ENCODE data around the gene GAST.

Gene GAST

DNA sequence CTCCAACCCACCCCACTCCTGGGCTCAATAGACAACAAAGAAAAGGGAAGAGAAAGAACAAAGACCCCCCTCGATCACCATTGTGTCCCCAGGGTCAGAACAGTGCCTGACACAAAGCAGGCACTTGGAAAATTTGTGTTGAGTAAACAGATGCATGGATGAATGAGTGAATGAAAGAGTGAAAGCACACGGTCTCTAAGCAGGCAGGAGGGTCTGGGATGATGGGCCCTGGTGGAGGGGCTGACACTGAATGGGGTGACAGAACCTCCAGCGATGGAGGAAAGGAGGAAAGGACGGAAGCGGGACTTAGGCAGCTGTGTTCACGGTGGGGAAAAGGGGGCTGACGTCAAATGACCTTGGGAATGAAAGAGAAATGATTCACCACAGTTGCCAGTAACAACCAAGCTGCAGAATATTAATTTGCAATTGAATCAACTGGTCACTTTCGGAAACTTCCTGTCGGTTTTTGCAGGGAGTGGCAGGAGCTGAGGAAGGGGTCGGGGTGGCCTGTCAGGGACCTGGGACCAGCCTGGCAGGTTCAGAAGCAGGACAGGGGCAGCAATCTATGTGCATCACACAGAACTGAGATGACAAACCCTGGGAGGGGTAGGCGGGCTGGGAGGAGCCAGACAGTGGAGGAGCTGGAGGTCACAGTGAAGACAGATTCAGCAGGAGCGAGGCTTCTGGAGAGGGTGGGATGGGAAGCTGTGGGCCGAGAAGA lies 6.7 kb upstream of the GAST start:
- DNase-seq = no peak
- intact Hi-C loops (cut with DNase I) = no loop called here

DNA sequence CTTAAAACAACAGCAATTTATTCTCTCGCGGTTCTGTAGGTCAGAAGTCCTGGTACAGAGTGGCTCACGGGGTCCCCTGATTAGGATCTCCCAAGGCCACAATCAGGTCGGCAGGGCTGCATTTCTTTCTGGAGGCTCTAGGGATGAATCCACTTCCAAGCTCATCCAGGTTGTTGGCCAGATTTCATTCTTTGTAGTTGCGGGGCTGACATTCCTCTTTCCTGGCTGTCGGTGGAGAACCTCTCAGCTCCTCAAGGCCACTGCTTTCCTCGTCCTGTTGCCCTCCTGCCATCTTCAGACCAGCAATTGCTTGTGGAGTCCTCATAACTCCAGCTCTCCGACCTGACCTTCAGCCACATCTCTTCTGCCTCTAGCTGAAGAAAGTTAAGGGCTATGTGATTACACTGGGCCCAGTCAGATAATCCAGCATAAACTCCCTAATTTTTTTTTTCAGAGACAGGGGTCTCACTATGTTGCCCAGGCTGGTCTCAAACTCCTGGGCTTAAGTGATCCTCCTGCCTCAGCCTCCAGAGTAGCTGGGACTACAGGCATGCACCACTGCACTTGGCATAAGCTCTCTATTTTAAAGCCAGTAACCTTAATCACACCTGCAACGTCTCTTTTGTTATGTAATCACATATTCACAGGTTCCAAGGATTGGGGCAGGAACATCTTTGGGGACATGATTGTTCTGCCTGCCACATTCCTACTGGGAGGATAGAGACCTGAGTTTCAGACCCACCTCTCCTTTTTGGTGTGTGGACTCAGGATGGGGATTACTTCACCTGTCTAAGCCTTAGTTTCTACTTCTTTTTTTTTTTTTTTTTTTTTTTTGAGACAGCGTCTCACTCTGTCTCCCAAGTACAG lies 4.1 kb upstream of the GAST start:
- intact Hi-C loops (cut with DNase I) = no loop called here
- DNase-seq = no peak

DNA sequence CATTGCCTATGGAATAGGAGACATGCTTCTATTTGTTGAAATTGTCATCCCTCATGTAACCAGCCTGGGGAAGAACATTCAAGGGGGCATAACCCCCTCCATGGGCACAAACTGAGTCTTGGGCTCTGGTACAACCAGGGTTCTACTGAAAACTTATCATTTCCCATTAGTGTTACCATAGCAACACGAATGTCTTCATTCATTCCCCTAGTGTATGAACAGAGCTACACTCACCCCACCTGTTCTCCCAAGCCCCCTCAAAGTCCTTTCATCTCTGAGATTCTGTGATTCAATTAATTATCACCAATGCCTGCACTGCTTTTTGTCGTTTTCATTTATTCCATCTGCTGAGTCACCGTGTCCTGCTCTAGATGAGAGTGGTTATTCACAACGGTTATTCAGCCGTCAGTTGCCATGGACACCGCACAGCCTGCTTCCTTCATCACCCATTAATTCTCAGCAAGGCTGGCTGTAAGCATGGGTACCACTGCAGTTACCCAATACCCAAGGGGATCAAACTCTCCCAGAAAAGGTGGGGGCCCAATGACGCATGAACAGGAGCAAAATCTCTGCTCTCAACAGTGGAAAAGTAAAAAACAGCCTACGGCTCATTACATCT lies 1.6 kb upstream of the GAST start:
- DNase-seq = peak; percentile 27 to 93 (median 64)
- intact Hi-C loops (cut with DNase I) = no loop called here

DNA sequence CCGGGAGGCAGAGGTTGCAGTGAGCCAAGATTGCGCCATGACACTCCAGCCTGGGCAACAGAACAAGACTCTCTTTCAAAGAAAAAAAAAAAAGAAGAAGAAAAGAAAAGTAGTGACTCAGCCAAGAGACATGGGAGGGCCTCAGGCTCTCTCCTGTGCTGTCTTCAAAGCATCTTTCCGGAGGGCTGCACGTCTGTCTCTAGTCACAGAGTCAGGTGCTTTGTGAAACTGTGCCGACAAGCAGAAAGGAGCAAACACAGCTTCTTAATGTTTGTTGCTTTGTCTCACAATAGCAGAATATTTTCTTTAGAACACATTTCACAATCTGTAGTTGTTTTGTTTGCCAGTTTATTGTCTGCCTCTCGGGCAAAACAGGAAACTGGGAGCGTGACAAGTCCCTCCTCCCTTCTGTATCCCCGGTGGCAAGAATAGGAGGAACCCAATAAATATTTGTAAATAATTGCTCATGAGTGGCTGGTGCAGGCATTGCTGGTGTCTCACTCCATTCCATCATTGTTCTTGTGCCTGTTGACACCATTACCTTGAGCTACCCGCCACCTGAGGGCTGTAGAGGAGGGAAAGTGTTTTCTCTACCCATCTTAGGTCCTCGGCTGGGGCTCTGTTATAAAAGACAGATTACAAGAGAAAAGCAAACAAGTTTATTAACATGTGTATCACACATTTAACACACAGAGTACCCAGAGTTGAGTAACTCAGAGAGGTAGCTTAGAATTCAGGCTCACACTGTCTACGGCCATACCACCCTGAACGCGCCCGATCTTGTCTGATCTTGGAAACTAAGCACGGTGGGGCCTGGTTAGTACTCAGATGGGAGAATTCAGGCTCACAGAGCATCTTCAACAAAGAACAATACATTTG lies 5.5 kb downstream of the GAST start:
- intact Hi-C loops (cut with DNase I) = no loop called here
- DNase-seq = no peak

DNA sequence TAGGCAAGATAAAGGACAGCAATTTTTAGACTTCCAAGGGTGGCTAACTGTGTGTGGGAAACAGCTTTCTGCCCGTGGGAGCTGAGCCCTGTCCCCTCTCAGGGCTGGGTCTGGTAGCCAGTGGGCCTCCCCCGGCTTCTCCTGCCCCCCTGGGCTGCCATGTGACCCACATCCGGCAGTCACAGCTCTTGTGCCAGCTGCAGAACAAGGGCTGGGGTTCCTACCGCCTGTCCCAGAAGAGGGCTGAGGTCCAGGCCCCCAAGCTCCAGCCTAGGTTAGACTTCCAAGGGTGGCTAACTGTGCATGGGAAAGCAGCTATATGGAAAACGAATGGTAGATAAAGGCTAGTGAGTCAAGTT lies 6.1 kb downstream of the GAST start:
- peak in 6 of 10 donors; percentile 35 to 92 (median 54) for DNase-seq
- intact Hi-C loops (cut with DNase I) = no loop called here

DNA sequence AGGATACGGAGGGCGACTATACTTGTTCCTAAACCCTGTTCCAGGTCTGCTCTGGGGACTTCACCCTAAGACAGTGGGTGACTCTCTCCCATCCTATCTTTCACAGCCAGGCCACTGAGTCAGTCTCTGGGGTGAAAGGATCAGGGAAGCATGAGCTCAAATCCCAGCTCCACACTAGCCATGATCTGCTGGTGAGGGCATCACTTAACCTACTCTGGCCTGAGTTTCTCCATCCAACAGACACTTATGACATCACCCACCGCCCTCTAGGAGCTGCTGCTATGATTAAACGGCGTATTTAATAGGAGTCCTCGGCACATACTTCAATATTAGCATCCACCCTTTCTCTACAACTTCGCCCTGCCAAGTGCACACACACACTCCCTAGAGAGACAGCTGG lies 10.1 kb downstream of the GAST start:
- DNase-seq = no peak
- intact Hi-C loops (cut with DNase I) = no loop called here

DNA sequence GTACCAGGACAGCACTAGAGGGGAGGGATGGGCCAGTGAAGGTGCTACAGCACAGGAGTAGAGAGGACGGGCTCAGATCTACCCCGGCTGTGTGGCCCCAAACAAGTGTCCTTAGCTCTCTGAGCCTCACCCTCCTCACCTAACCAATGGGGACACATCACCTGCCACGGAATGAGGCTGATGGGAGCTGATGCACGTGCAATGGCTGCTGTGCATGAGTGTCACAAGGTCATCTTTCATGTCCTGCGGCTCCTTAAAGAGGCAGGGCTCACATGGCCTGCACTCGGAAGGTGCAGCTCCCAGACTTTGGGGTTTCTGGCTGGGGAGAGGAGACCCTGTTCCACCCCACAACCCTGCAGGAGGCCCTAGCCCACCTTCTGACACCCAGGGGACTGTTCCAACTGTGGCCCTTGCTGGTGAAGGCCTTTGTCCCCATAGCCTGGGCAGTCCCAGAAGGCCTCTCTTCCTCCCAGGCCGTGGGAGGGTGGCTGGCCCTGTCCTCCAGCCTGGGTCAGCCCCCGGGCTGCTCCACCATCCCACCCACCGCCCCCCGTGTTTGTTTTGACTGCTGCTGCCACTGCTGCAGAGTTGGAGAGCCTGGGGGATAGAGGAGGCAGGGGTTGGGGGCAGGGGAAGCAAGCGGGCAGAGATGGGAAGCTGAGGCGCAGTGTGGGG lies 11.8 kb downstream of the GAST start:
- DNase-seq = no peak
- intact Hi-C loops (cut with DNase I) = no loop called here

DNA sequence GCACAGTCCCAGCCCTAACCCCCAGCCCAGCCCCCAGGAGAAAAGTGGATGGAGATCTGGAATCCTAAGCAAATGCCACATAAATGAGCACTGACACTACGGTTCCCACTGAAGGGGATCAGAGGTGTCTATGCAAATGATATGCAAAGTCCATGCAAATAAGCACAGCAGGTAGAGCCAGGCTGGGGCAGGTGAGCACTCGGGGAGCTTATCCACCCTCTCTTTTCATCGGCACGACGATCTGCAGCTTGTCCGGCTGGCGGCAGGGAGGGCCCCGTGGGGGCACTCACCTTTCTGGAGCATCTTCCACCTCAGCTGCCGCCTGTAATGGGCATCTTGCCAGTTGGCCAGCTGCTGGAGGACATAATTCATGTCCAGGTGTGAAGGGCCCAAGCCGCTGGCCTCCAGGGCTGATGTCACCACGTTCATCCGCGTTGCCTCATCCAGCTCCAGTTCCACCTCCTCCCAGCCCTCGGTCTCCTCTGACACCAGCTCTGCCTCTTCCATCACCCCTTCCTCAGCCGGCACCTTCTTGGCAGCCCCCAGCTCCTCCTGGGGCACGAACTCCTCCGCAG lies 12.4 kb downstream of the GAST start:
- intact Hi-C loops (cut with DNase I) = no loop called here

DNA sequence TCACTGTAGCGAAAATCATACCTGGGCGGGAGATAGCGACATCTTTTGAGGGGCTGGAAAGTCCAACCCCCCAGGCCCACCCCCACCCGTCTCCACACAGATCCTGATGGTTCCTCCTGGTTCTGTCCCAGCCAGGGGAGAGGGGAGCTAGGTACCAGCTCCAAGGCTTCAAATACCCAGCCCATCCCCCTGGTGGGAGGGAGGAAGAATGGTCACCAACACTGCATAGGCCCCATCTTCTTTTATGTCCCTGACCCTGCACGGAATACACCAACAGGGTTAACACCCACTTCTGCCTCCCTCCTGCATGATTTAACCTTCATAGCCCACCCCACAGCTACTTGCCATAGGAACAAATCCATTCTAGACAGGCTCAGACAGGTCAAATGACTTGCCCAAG lies 13.0 kb downstream of the GAST start:
- DNase-seq = no peak
- intact Hi-C loops (cut with DNase I) = no loop called here

More for the DNA sequence above, 12.4 kb downstream of the GAST start:
- no peak for DNase-seq

DNA sequence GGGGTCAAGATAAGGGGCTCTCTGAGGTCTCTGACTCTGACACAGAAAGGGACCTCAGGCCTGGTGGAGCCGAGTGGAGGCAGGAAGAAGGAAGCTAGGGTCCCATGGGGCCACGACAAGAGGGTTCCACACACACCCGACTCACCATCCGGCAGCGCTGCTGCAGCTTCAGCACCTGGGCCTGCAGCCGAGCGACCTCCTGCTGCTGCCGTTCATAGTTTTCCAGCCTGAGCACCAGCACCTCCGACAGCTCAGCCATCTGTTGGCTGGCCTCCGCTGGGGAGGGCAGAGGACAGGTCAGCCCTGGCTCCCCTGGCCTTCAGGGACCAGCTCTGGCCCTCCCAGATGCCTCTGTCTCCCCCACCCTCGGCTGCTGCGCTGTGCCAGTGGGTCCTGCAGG lies 15.9 kb downstream of the GAST start:
- intact Hi-C loops (cut with DNase I) = no loop called here
- no peak for DNase-seq

DNA sequence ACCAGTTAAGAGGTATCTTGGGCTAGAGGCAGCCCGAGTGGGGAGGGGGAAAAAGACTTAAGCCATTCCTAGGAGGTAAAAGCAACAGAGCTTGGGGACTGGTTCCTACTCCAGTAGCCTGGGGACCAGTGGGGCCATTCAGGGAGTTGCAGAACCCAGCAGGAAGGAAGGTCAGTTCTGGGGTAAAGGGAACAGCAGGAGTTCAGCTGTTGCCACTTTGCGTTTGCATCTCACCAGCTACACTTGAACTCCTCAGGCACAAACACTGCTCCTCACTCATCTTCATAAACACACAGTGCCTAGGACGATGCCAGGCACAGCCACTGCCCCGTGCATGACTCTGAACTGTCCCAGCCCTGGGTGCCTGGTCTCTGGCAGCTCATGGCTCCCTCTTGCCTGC lies 18.3 kb downstream of the GAST start:
- intact Hi-C loops (cut with DNase I) = loop anchor here (10.0 kb wide), 1 partner anchor 154 kb away; no protein-coding TSS in a partner anchor

DNA sequence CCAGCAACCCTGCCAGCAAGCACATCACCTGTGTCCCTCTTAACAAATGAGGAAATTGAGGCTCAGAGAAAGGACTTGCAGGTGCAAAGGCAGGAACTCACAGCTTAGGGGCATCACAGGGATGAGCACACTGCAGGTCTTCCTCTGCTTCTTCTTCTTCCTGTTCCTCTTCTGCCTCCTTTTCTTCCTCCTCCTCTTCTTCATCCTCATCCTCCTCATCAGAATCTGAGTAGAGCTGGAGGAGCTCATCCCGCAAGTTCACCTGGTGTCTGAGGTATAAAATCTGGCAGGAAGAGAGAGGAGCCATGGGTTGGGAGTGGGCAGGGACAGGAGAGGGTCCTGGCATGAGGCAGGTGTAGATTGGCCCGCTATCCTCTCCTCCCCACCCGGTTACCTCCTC lies 19.7 kb downstream of the GAST start:
- no peak for DNase-seq
- intact Hi-C loops (cut with DNase I) = loop anchor here (10.0 kb wide), 1 partner anchor 153 kb away; no protein-coding TSS in a partner anchor

More for the DNA sequence above, 18.3 kb downstream of the GAST start:
- DNase-seq = no peak

DNA sequence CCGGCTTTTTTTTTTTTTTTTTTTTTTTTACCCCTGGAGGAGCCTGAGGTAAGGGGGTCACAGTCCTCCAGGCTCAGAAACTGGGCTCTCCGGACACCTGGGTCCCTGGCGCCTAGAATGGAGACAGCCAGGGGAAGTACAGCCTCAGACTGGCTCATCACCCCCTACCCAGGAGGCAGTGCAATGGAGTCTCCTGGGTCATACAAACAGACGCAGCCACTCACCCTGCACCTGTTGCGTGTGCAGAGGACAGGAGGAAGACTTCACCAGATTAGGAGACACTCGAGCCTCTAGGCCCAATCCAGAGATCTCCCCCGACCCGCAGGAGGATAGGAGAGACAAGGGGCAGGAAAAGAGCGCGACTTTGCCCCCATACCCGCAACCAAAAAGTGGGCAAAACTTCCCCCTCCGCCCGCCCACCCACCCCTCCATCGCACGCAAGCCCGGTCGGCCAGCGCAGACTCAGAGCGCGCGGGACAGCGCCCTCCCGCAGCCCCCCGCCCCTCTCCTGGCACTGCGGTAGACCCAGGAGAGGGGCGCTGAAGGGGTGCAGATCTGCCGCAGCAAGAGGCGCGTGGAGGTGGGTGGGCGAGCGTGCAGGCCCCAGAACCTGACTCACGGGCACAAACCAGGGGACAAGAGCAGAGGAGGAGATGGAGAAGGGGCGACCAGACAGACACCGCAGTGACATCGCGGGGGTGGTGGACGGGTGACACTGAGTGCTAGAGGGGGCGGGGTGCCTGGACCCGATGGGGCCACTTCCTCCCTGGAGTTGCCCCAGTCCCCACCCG lies 21.4 kb downstream of the GAST start:
- no peak for DNase-seq
- intact Hi-C loops (cut with DNase I) = loop anchor here (10.0 kb wide), 1 partner anchor 151 kb away; no protein-coding TSS in a partner anchor

DNA sequence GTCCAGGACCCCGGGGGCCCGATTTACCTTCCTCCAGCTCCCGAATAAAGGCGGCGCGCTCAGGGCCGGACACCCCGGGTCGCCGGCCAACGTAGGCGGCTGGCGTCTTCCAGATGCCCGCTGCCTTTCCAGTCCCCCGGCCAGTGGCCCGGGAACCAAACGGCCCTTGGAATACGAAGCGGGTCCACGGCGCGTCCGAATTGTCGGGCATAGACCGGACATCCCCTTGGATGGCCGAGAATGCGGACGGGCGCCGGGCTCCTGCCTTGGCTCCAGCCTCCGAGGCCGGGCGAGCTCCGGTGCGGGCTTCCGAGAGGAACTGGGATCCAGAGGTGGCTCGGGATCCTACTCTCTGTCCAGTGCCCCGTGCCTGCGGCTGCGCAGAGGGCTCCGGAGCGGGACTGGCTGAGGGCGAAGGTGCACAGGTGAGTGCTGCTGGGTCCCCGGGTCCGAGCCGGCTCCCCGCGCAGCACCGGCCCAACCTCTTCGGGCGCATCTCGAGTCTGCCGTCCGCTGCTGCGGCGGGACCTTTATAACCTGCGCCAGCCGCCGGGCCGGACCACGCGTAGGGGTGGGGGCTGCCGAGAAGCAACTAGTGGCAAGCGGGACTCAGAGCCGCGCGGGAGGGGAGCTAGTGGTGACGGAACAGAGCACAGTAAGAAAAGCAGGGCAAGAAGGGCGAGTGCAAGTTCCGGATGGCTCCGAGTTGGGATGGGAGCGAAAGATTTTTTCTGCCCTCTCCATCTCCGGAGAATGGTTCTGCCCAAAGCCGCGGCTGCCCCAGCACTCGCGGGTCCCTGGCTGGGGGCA lies 22.2 kb downstream of the GAST start, which contains the start of gene HAP1:
HAP1 (minus strand) TSS at position 505 of the 810 bp plus-strand sequence; CDS start at position 496, 9 bp downstream.
- intact Hi-C loops (cut with DNase I) = loop anchor here (10.0 kb wide), 1 partner anchor 150 kb away; no protein-coding TSS in a partner anchor
- DNase-seq = peak; percentile 14 to 91 (median 45)

DNA sequence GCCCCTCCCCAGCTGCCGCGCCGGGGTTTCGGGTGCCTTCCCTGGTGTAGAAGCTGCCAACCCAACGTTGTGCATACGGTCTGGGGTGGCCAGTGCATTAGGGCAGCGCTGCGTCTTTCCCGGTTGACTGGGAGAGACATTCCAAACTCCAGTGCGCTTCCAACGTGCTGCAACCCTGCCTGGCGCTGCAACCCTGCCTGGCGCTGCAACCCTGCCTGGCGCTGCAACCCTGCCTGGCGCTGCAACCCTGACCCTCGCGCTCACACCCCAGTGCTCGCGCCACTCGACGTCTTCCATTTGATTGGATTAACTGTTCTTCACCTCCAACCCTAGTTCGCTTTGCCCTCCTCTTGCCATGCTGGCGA lies 22.8 kb downstream of the GAST start:
- DNase-seq = no peak
- intact Hi-C loops (cut with DNase I) = loop anchor here (5.0 to 10.0 kb wide), 2 partner anchors 150 to 222 kb away; no protein-coding TSS in a partner anchor

DNA sequence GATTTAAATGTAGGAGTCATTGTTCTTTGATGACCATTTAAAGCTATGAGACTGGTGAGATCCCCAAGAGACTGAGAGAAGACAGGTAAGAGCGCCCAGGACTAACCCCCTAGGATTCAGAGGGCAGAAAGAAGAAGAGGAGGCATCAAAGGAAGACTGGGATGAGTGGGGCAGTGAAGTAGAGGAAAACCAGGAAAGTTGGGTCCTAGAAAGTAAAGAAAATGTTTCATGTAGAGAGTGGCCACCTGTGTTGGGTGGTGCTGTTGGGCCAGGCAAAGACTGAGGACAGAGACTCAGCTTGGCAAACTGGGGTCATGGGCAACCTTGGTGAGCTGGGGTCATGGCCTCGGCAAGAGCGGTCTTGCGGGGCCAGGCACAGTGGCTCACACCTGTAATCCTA lies 23.6 kb downstream of the GAST start:
- intact Hi-C loops (cut with DNase I) = loop anchor here (5.0 to 10.0 kb wide), 2 partner anchors 149 to 222 kb away; no protein-coding TSS in a partner anchor
- DNase-seq = no peak

DNA sequence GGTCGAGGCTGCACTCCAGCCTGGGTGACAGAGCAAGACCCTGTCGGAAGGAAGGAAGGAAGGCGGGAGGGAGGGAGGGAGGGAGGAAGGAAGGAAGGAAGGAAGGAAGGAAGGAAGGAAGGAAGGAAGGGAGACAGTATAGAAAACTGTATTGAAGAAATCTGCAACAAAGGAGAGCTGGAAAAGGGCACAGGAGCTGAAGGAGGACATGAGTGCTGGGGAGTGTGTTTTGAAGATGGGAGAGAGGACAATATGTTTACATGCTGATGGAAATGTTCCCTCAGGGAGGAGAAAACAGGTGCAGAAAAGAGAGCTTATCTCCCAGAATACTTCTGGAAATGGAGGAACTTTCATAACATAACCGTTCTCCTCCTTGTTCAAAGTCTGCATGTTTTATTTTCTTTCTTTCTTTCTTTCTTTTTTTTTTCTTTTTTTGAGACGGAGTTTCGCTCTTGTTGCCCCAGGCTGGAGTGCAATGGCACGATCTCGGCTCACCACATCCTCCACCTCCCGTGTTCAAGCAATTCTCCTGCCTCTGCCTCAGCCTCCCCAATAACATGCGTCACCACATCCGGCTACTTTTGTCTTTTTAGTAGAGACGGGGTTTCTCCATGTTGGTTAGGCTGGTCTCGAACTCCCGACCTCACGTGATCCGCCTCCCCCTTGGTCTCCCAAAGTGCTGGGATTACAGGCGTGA lies 25.0 kb downstream of the GAST start:
- DNase-seq = no peak
- intact Hi-C loops (cut with DNase I) = loop anchor here (5.0 to 10.0 kb wide), 2 partner anchors 148 to 220 kb away; no protein-coding TSS in a partner anchor

Measured in posterior cingulate gyrus (tissue), 11 donors.